ENCODE data around the gene SLC16A12.

GRCh38 chr10:89504691-89505090 lies 30.7 kb downstream of the SLC16A12 start:
- TF ChIP-seq MYC (IDR thresholded peaks at IDR 0.05; ENCODE audit: low read depth, low read length) = no peak
- TF ChIP-seq CTCF (IDR thresholded peaks at IDR 0.05; ENCODE audit: extremely low read depth in 1 of 2, insufficient read depth in 1 of 2, low read depth in 1 of 2, low read length in 2 of 2) = no peak
- no peak for TF ChIP-seq EZH2 (IDR thresholded peaks at IDR 0.05; ENCODE audit: borderline replicate concordance, low read depth, low read length, severe bottlenecking)
- no peak for TF ChIP-seq POLR2AphosphoS5 (IDR thresholded peaks at IDR 0.05; ENCODE audit: insufficient read depth, low read depth, low read length)
- TF ChIP-seq JUN (IDR thresholded peaks at IDR 0.05; ENCODE audit: borderline replicate concordance, insufficient read depth, insufficient read length, low read depth) = no peak
- no peak for TF ChIP-seq POLR2A (IDR thresholded peaks at IDR 0.05; ENCODE audit: low read depth, low read length)
- TF ChIP-seq MAX (IDR thresholded peaks at IDR 0.05; ENCODE audit: insufficient read depth, insufficient read length) = no peak
- TF ChIP-seq GATA2 (IDR thresholded peaks at IDR 0.05; ENCODE audit: insufficient read depth, insufficient read length, low read depth, low read length) = no peak
- no peak for TF ChIP-seq FOS (IDR thresholded peaks at IDR 0.05; ENCODE audit: borderline replicate concordance, insufficient read depth, low read length)

Measured in endothelial cell of umbilical vein (primary cell).